Retinal pigment epithelial cell (primary cell): Measurements from ENCODE around the gene ACBD6.
A peak's percentile ranks its signal among the peaks of the same experiment; 100 is the strongest.

Experiments
- DNase-seq: peaks from one replicate; pipeline ENCODE4 v3.0.0-alpha.2; 2010; ENCODE audit warnings: low read depth
- H3K4me3 ChIP-seq: 2 replicates; pipeline ENCODE4 v1.5.1; 2011; ENCODE audit warnings: mild to moderate bottlenecking, low read length, control low read depth, moderate library complexity
- CTCF ChIP-seq: conservative IDR thresholded peaks from 2 replicates; pipeline ENCODE4 v1.5.1; 2011; ENCODE audit warnings: low read depth, low read length, control low read depth, inconsistent platforms

The ACBD6 gene

GRCh38 chr1:180524915-180525714 is 22.7 kb upstream of the ACBD6 start:
- H3K4me3 ChIP-seq, result no peak overlapping the region
- no peak for TF ChIP-seq CTCF
- DNase-seq, result no peak

- no peak for TF ChIP-seq CTCF
- DNase-seq, result no peak
- H3K4me3 ChIP-seq, result no peak overlapping the region
Measured at GRCh38 chr1:180524160-180524914, 22.0 kb upstream of the ACBD6 start.

- H3K4me3 ChIP-seq, result no peak overlapping the region
- DNase-seq, result no peak
- no peak for TF ChIP-seq CTCF
Measured at GRCh38 chr1:180522213-180522515, 19.8 kb upstream of the ACBD6 start.

GRCh38 chr1:180521474-180522212 is 19.3 kb upstream of the ACBD6 start:
- H3K4me3 ChIP-seq, result no peak overlapping the region
- no peak for TF ChIP-seq CTCF
- DNase-seq, result no peak

- no peak for DNase-seq
- TF ChIP-seq CTCF, result no peak
Measured at GRCh38 chr1:180519846-180520245, 17.5 kb upstream of the ACBD6 start.

GRCh38 chr1:180515857-180516388 is 13.5 kb upstream of the ACBD6 start:
- DNase-seq, result no peak
- H3K4me3 ChIP-seq, result no peak overlapping the region
- peak; percentile 75 for TF ChIP-seq CTCF

More at GRCh38 chr1:180519846-180520245, 17.5 kb upstream of the ACBD6 start:
- no peak overlapping the region for H3K4me3 ChIP-seq
